Measurements from ENCODE around the gene PES1.
"Not testable (repeated sequence)": the region's sequence is repeated elsewhere in the genome, so short reads cannot be mapped to it uniquely, and the experiment has no call there.

Gene PES1

DNA sequence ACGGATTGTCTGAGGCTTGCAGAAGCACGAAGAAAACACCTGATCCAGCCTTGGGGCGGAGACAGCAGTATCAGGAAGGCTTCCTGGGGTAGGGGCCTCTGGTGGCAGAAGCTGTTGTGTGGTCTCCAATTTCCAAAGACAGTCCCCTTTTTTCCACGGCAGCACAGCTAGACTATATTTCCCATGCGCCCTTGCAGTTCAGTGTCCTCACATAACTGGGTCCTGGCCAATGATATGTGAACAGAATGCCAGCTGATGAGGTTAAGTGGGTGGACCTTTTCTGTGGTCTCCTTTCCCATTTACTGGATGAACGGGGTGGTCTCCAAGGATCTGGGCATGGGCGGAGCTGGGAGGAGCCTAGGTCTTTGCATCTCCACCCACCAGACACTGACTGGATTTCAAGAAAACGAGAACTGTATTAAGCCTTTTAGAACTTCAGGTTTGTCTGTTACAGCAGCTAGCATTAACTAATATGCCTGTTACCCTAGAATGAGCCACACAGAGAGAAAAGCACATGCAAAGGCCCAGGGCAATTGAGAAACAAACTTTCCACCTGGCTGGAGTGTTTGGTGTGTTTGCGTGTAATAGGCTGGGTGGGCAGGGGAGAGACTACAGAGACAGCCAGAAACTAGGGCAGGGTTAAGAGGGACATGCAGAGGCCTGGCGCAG is 23.4 kb downstream of the PES1 start:
- DNase-seq (ENCODE audit: low read depth), result no peak
- TF ChIP-seq, protein P1, sequence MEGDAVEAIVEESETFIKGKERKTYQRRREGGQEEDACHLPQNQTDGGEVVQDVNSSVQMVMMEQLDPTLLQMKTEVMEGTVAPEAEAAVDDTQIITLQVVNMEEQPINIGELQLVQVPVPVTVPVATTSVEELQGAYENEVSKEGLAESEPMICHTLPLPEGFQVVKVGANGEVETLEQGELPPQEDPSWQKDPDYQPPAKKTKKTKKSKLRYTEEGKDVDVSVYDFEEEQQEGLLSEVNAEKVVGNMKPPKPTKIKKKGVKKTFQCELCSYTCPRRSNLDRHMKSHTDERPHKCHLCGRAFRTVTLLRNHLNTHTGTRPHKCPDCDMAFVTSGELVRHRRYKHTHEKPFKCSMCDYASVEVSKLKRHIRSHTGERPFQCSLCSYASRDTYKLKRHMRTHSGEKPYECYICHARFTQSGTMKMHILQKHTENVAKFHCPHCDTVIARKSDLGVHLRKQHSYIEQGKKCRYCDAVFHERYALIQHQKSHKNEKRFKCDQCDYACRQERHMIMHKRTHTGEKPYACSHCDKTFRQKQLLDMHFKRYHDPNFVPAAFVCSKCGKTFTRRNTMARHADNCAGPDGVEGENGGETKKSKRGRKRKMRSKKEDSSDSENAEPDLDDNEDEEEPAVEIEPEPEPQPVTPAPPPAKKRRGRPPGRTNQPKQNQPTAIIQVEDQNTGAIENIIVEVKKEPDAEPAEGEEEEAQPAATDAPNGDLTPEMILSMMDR (IDR thresholded peaks at IDR 0.05; ENCODE audit: low read depth, low read length, missing control alignments), result no peak
- H3K4me3 ChIP-seq (ENCODE audit: low read depth, low read length), result no peak overlapping the region

DNA sequence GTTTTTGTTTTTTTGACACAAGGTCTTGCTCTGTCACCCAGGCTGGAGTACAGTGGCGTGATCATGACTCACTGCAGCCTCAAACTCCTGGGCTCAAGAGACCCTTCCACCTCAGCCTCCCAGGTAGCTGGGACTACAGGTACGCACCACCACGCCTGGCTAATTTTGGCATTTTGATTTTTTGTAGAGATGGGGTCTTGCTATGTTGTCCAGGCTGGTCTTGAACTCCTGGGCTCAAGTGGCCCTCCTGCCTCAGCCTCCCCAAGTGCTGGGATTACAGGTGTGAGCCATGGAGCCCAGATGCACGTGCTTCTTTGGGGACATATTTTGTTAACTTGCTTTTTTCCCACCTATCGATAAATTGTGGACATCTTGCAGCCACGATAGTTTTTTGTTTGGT is 24.4 kb downstream of the PES1 start:
- not testable (repeated sequence) for H3K4me3 ChIP-seq (ENCODE audit: low read depth, low read length); DNase-seq (ENCODE audit: low read depth)

DNA sequence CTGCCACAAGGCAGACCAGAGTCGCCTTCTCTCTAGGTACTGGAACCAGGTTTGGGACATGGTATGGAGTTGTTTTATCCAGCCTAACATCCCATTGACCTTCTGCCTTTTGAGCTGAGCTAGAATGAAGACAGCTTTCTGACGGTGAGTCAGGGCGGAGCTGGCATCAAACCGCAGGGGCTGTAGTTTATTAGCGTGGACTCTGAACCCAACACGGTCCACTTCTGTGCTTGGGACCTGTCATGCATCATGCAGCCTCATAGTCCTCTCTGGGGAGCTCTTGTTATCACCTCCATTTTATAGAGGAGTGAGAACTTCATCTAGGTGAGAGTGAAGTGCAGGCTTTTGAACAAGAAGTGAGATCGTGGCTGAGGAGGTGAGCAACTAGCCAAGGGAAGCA is 25.6 kb downstream of the PES1 start:
- DNase-seq (ENCODE audit: low read depth), result no peak
- TF ChIP-seq, protein P1 (IDR thresholded peaks at IDR 0.05; ENCODE audit: low read depth, low read length, missing control alignments), result no peak
- H3K4me3 ChIP-seq (ENCODE audit: low read depth, low read length), result no peak overlapping the region

DNA sequence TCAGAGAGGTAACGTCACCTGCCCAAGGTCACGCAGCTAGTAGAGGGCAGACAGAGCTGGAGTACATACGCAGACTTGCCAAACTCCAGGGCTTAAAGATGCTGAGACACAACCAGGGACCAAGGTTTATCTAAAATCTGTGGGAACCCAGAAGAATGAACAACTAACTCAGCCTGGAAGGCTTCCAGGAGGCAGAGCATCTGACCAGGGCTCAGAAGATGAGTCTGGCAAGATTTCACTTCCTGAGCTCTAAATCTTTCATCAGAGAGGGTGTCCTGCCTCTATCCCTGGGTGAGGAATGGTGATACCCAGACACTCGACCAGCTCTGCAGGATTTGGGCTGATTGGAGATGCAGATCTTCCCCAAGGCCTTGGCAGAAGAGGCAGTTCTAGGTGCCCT is 26.4 kb downstream of the PES1 start:
- DNase-seq (ENCODE audit: low read depth), result no peak

DNA sequence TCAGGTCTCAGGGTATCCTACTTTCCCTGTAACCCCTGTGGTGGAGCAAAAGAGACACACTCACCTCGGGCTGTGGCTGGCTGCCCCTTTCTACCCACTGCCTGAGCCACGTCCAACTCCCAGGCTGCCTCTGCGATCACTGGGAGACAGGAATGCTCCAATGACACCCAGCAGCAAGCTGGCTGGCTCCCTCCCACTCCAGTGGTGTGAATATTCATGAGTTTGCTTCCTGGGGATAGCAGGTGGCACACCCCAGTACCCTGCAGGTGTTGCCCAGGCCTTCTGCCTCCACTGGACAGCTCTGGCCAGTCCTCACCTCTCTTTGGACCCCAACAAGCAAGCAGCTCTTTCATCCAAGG is 27.0 kb downstream of the PES1 start:
- TF ChIP-seq, protein P1 (IDR thresholded peaks at IDR 0.05; ENCODE audit: low read depth, low read length, missing control alignments), result no peak
- DNase-seq (ENCODE audit: low read depth), result no peak
- H3K4me3 ChIP-seq (ENCODE audit: low read depth, low read length), result no peak overlapping the region

More for the DNA sequence above, 26.4 kb downstream of the PES1 start:
- H3K4me3 ChIP-seq (ENCODE audit: low read depth, low read length), result no peak overlapping the region
- TF ChIP-seq, protein P1 (IDR thresholded peaks at IDR 0.05; ENCODE audit: low read depth, low read length, missing control alignments), result no peak

DNA sequence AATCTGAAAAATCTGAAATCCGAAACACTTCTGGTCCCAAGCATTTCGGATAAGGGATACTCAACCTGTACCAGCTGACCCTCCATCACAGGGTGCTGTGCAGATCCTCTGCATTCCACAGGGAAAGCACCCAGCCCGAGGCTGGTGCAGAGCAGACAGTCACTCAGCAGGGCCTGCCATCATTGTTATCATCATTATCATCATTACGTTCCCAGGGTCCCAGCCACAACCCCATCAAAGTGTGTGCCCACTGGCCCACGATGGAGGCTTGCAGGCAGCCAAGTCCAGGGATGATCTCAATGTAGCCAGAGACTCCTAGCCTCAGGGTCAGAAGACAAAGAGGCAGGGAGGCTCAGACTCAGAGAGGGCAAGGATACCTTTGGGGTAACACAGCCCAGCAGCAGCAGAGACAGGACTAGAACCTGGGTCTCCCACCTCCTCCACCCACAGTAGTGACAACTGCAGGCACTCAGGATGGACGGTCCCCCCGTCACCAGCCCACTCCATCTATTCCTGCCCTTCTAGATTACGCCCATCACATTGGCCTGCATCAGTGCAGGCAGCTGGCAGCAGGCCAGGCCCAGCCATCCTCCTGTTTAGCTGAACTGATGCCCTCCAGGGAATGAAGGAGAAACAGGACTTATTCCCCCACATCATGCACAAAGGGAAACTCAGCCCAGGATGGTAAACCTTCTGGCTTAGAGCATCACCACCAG is 27.5 kb downstream of the PES1 start:
- H3K4me3 ChIP-seq (ENCODE audit: low read depth, low read length), result no peak overlapping the region
- TF ChIP-seq, protein P1 (IDR thresholded peaks at IDR 0.05; ENCODE audit: low read depth, low read length, missing control alignments), result no peak
- no peak for DNase-seq (ENCODE audit: low read depth)

DNA sequence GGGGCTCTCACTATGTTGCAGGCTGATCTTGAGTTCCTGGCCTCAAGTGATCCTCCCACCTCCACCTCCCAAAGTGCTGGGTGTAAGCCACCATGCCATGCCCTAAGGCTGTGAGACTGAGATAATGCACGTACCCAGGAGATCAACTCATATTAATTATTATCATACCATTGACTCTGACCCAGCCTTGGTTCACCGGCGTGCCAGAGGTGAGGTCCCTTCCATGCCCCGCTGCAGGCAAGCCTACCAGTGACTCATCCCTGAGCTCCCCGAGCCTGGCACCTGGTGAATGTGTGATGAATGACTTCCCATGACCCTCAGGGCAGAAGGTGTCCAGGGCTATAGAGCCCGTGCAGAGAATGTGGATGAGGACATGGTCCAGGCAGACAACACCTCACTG is 29.3 kb downstream of the PES1 start:
- H3K4me3 ChIP-seq (ENCODE audit: low read depth, low read length), result no peak overlapping the region
- TF ChIP-seq, protein P1 (IDR thresholded peaks at IDR 0.05; ENCODE audit: low read depth, low read length, missing control alignments), result no peak
- no peak for DNase-seq (ENCODE audit: low read depth)
